ENCODE data around the gene GRK5. TPM values are rescaled to one million over a fixed set of nuclear protein-coding genes. Genes with fewer than 3 reads are reported as not detected.

The GRK5 gene
- total RNA-seq, 1 donor from 2014 or later: 12.5 TPM

DNA sequence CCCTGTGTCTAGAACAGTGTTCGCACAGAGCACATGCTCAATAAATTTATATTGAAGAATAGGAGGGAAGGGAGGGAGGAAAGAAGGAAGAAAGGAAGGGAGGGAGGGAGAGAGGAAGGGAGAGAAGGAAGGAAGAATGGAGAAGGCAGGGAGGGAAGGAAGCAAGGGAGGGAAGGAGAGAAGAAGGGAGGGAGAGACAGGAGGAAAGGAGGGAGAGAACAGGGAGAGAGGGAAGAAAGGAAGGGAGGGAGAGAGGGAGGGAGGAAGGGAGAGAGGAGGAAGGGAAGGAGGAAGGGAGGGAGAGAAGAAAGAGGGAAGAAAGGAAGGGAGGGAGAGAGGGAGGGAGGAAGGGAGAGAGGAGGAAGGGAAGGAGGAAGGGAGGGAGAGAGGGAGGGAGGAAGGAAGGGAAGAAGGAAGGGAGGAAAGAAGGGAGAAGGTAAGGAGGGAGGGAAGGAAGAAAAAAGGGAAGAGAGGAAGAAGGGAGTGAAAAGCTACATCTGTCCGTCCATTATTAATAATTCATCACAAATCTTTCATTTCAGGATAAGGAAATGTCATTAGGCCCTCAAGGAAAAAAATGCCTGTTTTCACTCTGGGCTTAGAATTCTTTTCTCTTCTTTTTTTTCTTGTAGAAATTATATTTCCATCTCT lies 79.7 kb downstream of the GRK5 start:
- Histone ChIP-seq H3K36me3 (ENCODE audit: control insufficient read depth in 3 of 3, insufficient read depth in 3 of 3, low read length in 3 of 3) (no peaks in the 10 kb centered on the region), H3K9me3 (ENCODE audit: control insufficient read depth in 3 of 3, low read length in 3 of 3) (no peaks in the 10 kb centered on the region), H3K4me1 (ENCODE audit: control insufficient read depth in 3 of 3, insufficient read depth in 3 of 3, low read length in 3 of 3) (peaks cover 63 to 69% (median 67%) of the 10 kb centered on the region in 3 donors), H3K9ac (ENCODE audit: low read depth in 1 of 3, low read length in 3 of 3) (no peak overlapping the region), H3K4me3 (ENCODE audit: low read length in 3 of 3) (no peak overlapping the region), H3K27ac (ENCODE audit: low read depth, low read length) (no peak overlapping the region), H3K27me3 (ENCODE audit: control insufficient read depth in 3 of 3, insufficient read depth in 3 of 3, low read length in 3 of 3) (no peaks in the 10 kb centered on the region)

DNA sequence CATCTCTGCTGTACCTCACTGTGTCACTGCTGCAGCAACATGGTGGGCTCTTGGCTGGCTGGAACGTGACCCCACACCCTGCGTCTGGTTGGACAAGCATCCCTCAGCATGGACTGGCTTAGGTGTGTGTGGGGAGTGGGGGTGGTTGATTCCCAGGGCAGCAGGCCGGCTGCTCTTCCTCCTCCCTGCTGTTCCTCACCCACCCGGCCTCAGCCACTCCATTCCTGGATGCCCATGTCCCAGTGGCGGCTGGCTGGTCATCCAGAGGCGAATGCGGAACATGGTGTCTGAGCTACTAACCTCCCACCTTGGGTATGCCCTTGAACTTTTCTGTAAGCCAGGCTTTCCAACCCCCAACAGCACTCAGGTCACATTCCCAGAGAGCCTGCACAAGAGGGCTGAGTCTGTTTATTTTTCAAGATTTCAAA lies 81.2 kb downstream of the GRK5 start:
- Histone ChIP-seq H3K4me1 (ENCODE audit: control insufficient read depth in 3 of 3, insufficient read depth in 3 of 3, low read length in 3 of 3) (peaks cover 48 to 56% (median 54%) of the 10 kb centered on the region in 3 donors), H3K27me3 (ENCODE audit: control insufficient read depth in 3 of 3, insufficient read depth in 3 of 3, low read length in 3 of 3) (no peaks in the 10 kb centered on the region), H3K36me3 (ENCODE audit: control insufficient read depth in 3 of 3, insufficient read depth in 3 of 3, low read length in 3 of 3) (no peaks in the 10 kb centered on the region), H3K4me3 (ENCODE audit: low read length in 3 of 3) (no peak overlapping the region), H3K27ac (ENCODE audit: low read depth, low read length) (peak overlapping the region; percentile 75), H3K9ac (ENCODE audit: low read depth in 1 of 3, low read length in 3 of 3) (peak overlapping the region in 2 of 3 donors; percentile 20 to 45), H3K9me3 (ENCODE audit: control insufficient read depth in 3 of 3, low read length in 3 of 3) (no peaks in the 10 kb centered on the region)

DNA sequence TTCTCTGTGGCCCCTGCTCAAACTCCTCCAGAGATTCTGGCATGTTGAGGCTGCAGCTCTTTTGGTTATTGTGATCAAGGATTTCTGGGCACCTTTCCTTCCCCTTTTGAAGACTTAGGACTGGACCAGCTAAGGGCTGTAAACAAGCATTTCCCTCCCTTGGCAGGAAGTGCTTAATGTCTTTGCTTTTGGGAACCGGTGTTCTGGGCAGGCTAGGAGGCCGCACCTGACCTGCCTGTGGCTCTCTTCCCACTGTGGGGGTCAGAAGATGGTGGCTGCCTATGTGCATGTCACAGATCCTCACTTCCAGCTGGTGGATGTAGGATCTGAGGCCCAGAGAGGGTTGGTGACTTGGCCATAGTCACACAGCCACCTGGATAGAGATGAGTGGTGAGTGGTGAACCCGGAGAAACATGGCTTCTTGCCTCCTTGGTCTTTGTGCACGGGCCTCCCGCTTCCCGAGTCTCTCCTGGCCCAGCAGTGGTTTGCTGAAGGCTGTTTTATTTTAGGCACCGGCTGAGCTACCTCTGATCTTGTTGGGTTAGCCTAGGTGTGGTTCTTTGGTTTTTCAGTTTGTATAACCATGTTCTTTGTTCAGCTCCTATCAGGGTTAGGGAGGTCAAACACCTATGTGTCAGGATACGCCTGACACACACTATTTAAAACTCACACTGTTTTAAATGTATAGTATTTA lies 82.0 kb downstream of the GRK5 start:
- Histone ChIP-seq H3K36me3 (ENCODE audit: control insufficient read depth in 3 of 3, insufficient read depth in 3 of 3, low read length in 3 of 3) (no peaks in the 10 kb centered on the region), H3K27me3 (ENCODE audit: control insufficient read depth in 3 of 3, insufficient read depth in 3 of 3, low read length in 3 of 3) (no peaks in the 10 kb centered on the region), H3K4me1 (ENCODE audit: control insufficient read depth in 3 of 3, insufficient read depth in 3 of 3, low read length in 3 of 3) (peaks cover 48 to 55% (median 53%) of the 10 kb centered on the region in 3 donors), H3K4me3 (ENCODE audit: low read length in 3 of 3) (no peak overlapping the region), H3K9ac (ENCODE audit: low read depth in 1 of 3, low read length in 3 of 3) (peak overlapping the region in 1 of 3 donors; percentile 60), H3K27ac (ENCODE audit: low read depth, low read length) (peak overlapping the region; percentile 75), H3K9me3 (ENCODE audit: control insufficient read depth in 3 of 3, low read length in 3 of 3) (no peaks in the 10 kb centered on the region)

DNA sequence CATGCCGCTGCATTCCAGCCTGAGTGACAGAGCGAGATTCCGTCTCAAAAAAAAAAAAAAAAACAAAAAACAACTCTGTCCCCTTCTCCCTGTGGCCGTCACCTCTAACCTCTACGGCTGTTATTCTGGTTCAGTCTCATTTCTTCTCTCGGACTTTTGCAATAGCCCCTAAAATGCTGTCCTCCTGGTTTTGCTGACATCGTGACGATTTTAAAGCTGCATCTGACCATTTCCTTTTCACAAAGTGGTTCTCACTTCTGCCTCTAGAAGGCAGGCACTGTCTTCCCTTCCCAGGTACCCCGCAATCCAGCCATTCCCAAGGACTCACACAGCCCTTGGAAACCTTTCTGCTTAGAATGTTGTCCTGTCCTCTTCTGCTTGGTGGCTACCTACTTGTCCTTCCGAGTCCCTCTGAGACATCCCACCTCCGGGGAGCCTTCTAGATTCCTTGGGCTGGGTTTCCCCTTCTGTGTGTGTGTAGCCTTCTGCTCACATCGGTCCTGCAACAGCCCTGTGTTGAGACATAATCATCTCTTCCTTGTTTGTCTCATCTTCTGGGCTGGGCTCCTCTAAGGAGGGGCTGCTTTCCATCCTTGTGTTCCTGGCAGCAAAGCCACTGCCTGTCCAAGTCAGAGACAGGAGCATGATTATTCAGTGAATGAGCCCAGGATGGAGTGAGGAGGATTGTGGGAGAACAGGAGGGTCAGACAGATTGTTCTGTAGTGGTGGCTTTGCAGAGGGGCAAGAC lies 83.1 kb downstream of the GRK5 start:
- no peaks in the 10 kb centered on the region for H3K27me3 ChIP-seq (ENCODE audit: control insufficient read depth in 3 of 3, insufficient read depth in 3 of 3, low read length in 3 of 3)
- no peak overlapping the region for H3K27ac ChIP-seq (ENCODE audit: low read depth, low read length)
- H3K4me1 ChIP-seq (ENCODE audit: control insufficient read depth in 3 of 3, insufficient read depth in 3 of 3, low read length in 3 of 3): peaks cover 40 to 45% (median 45%) of the 10 kb centered on the region in 3 donors

DNA sequence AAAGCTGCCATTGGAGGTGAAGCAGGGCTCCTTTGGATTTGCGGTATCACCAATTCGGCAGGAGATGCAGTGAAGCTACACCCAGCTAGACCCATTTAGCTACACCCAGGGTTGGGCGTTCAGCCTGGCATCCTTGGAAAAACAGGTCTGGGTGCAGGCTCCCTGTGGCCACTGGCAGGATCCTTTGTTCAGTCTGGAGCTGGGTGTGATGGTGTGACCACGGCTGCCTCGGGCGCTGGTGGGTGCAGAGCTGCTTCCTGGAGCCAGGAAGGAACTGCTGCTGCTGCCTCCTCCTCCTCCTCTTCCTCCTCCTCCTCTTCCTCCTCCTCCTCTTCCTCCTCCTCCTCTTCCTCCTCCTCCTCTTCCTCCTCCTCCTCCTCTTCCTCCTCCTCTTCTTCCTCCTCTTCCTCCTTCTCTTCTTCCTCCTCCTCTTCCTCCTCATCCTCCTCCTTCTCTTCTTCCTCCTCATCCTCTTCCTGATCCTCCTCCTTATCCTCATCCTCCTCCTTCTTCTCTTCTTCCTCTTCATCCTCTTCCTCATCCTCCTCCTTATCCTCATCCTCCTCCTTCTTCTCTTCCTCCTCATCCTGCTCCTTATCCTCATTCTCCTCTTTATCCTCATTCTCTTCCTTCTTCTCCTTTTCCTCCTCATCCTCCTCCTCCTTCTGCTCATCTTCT lies 84.0 kb downstream of the GRK5 start:
- Histone ChIP-seq H3K27me3 (ENCODE audit: control insufficient read depth in 3 of 3, insufficient read depth in 3 of 3, low read length in 3 of 3) (no peaks in the 10 kb centered on the region), H3K27ac (ENCODE audit: low read depth, low read length) (no peak overlapping the region), H3K9me3 (ENCODE audit: control insufficient read depth in 3 of 3, low read length in 3 of 3) (no peaks in the 10 kb centered on the region), H3K4me3 (ENCODE audit: low read length in 3 of 3) (no peak overlapping the region), H3K9ac (ENCODE audit: low read depth in 1 of 3, low read length in 3 of 3) (no peak overlapping the region), H3K4me1 (ENCODE audit: control insufficient read depth in 3 of 3, insufficient read depth in 3 of 3, low read length in 3 of 3) (peaks cover 35 to 42% (median 42%) of the 10 kb centered on the region in 3 donors), H3K36me3 (ENCODE audit: control insufficient read depth in 3 of 3, insufficient read depth in 3 of 3, low read length in 3 of 3) (no peaks in the 10 kb centered on the region)

More for the DNA sequence above, 83.1 kb downstream of the GRK5 start:
- no peak overlapping the region for H3K9ac ChIP-seq (ENCODE audit: low read depth in 1 of 3, low read length in 3 of 3)
- no peaks in the 10 kb centered on the region for H3K36me3 ChIP-seq (ENCODE audit: control insufficient read depth in 3 of 3, insufficient read depth in 3 of 3, low read length in 3 of 3)
- no peaks in the 10 kb centered on the region for H3K9me3 ChIP-seq (ENCODE audit: control insufficient read depth in 3 of 3, low read length in 3 of 3)
- H3K4me3 ChIP-seq (ENCODE audit: low read length in 3 of 3): no peak overlapping the region

DNA sequence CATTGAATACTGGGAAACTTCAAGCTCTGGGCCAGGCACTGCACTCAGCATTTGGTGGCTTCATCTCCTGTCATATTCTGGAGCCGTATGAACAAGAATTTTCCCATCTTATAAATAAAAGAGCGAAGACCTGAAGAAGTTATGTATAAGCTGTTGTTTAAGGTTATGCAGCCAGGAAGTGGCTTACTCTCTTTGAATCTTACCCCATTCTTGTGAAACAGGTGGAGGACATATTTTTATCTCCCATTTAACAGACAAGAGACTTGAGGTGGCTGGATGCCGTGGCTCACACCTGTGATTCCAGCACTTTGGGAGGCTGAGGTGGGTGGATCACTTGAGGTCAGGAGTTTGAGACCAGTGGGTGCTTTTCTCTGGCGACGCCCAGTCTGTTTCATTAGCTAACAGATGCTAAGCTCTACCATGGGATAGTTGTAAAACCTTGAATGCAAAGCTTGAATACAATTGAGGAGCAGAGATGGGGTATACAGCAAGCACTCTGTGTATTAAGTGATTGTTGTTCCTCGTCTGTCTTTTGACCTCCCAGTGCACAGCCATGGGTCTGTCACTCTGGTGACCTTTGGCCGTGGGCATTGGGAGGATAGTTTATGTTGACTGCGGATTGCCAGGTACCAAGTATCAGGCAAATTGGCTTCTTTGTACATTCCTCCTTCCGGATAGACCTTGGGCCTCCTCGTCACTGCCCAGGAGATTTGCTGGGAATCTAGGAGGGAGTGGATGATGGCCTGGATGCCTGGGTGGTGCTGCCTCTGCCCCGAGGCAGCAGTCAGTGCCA lies 85.8 kb downstream of the GRK5 start:
- H3K4me1 ChIP-seq (ENCODE audit: control insufficient read depth in 3 of 3, insufficient read depth in 3 of 3, low read length in 3 of 3): peaks cover 41 to 45% (median 44%) of the 10 kb centered on the region in 3 donors
- no peaks in the 10 kb centered on the region for H3K27me3 ChIP-seq (ENCODE audit: control insufficient read depth in 3 of 3, insufficient read depth in 3 of 3, low read length in 3 of 3)
- no peak overlapping the region for H3K4me3 ChIP-seq (ENCODE audit: low read length in 3 of 3)
- no peak overlapping the region for H3K27ac ChIP-seq (ENCODE audit: low read depth, low read length)
- no peaks in the 10 kb centered on the region for H3K9me3 ChIP-seq (ENCODE audit: control insufficient read depth in 3 of 3, low read length in 3 of 3)
- no peak overlapping the region for H3K9ac ChIP-seq (ENCODE audit: low read depth in 1 of 3, low read length in 3 of 3)
- no peaks in the 10 kb centered on the region for H3K36me3 ChIP-seq (ENCODE audit: control insufficient read depth in 3 of 3, insufficient read depth in 3 of 3, low read length in 3 of 3)

DNA sequence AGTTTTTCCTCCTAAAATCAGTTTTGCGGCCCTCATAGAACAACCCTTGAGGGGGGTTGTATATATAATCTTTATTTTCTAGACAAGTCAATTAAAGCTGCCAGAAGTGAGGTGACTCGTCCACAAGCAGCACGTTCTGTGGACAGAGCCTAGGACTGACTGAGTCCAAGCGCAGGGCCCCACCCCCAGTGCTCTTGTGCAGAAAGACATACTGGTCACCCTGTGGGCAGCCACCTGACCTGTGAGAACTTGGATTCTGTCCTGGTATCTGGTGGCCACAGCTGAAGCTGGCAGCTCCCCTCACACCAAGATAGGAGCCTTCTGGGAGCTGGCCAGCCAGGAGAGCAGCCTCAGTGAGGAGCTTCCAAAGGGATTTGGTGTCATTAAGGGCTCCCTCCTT lies 89.3 kb downstream of the GRK5 start:
- no peaks in the 10 kb centered on the region for H3K27me3 ChIP-seq (ENCODE audit: control insufficient read depth in 3 of 3, insufficient read depth in 3 of 3, low read length in 3 of 3)
- H3K36me3 ChIP-seq (ENCODE audit: control insufficient read depth in 3 of 3, insufficient read depth in 3 of 3, low read length in 3 of 3): no peaks in the 10 kb centered on the region
- no peaks in the 10 kb centered on the region for H3K9me3 ChIP-seq (ENCODE audit: control insufficient read depth in 3 of 3, low read length in 3 of 3)
- H3K9ac ChIP-seq (ENCODE audit: low read depth in 1 of 3, low read length in 3 of 3): no peak overlapping the region
- H3K4me3 ChIP-seq (ENCODE audit: low read length in 3 of 3): peak overlapping the region in 1 of 3 donors; percentile 14
- peaks cover 23 to 46% (median 34%) of the 10 kb centered on the region in 3 donors for H3K4me1 ChIP-seq (ENCODE audit: control insufficient read depth in 3 of 3, insufficient read depth in 3 of 3, low read length in 3 of 3)
- no peak overlapping the region for H3K27ac ChIP-seq (ENCODE audit: low read depth, low read length)

DNA sequence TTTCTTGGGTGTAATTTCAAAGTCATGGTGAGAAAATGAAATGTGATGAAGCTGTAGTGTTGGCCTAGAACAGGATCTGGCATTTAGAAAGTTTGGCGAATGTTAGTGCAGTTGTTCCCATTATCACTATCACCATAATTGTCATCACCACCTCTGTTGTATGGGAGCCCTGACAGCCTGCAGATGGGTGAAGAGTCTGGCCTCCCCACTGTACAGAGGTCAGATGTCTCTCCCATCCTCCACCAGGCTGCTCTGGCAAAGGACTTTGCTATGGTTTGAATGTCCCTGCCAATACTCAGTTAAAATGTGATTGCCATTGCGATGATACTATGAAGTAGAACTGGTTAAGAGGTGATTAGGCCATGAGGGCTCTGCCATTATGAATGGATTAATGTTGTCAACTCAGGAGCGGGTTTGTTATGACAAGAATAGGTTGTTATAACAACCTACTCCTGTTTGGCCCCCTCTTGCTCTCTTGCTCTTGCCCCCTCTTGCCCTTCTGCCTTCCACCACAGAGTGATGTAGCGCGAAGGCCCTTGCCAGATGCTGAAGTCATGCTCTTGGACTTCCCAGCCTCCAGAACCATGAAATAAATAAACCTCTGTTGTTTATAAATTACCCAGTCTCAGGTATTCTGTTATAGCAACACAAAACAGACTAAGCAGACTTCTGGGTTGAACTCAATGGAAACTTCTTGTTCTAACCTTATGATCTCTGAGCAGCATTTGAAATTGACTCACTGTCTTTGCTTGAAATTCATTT lies 90.0 kb downstream of the GRK5 start:
- H3K4me3 ChIP-seq (ENCODE audit: low read length in 3 of 3): peak overlapping the region in 1 of 3 donors; percentile 0
- H3K27me3 ChIP-seq (ENCODE audit: control insufficient read depth in 3 of 3, insufficient read depth in 3 of 3, low read length in 3 of 3): no peaks in the 10 kb centered on the region
- peaks cover 23 to 46% (median 40%) of the 10 kb centered on the region in 3 donors for H3K4me1 ChIP-seq (ENCODE audit: control insufficient read depth in 3 of 3, insufficient read depth in 3 of 3, low read length in 3 of 3)
- H3K9ac ChIP-seq (ENCODE audit: low read depth in 1 of 3, low read length in 3 of 3): no peak overlapping the region
- H3K9me3 ChIP-seq (ENCODE audit: control insufficient read depth in 3 of 3, low read length in 3 of 3): no peaks in the 10 kb centered on the region
- no peaks in the 10 kb centered on the region for H3K36me3 ChIP-seq (ENCODE audit: control insufficient read depth in 3 of 3, insufficient read depth in 3 of 3, low read length in 3 of 3)
- no peak overlapping the region for H3K27ac ChIP-seq (ENCODE audit: low read depth, low read length)

Measured in skeletal muscle tissue (tissue), 4 donors.